Measurements from ENCODE around the gene TMEM30B. TPM values are rescaled to one million over a fixed set of nuclear protein-coding genes. Genes with fewer than 3 reads are reported as not detected.

Gene TMEM30B
- total RNA-seq (2016; rRNA removed; fragmentation: Illumina TruSeq; extraction: Trizol) (not detected in 2 replicates), polyA plus RNA-seq (2011; rRNA removed) (not detected in 2 replicates), polyA minus RNA-seq (2011; rRNA and poly(A)+ RNA removed; ENCODE audit: low replicate concordance) (0.12 TPM in 1 of 2 replicates, not detected in the other), Bru-seq, nascent RNA (percentile 13 among the genes with signal in this experiment), BruChase-seq, experiment 1, labeled RNA remaining after a 6-hour chase (percentile 14 among the genes with signal in this experiment), BruChase-seq, experiment 2, labeled RNA remaining after a 2-hour chase (not detected)
- not detected in 2 replicates for total RNA-seq (2016; cell fraction: cytosol; rRNA removed; fragmentation: Illumina TruSeq; extraction: Trizol; ENCODE audit: low read depth)
- not detected in 2 replicates for total RNA-seq (2016; cell fraction: insoluble cytoplasmic fraction; rRNA removed; fragmentation: Illumina TruSeq; extraction: Trizol)
- not detected in 2 replicates for total RNA-seq (2016; cell fraction: membrane; rRNA removed; fragmentation: Illumina TruSeq; extraction: Trizol)
- total RNA-seq (2016; cell fraction: nucleus; rRNA removed; fragmentation: Illumina TruSeq; extraction: Trizol) = not detected in 2 replicates
- polyA plus RNA-seq (2011; cell fraction: cytosol; rRNA removed) = not detected in 2 replicates
- polyA plus RNA-seq (2011; cell fraction: nucleus; rRNA removed) = not detected in 2 replicates
- polyA plus RNA-seq (2012) = not detected in 2 replicates
- polyA plus RNA-seq (2016; cell fraction: cytosol; fragmentation: Illumina TruSeq; extraction: Trizol; ENCODE audit: low read depth) = not detected in 2 replicates
- not detected in 2 replicates for polyA plus RNA-seq (2016; cell fraction: insoluble cytoplasmic fraction; fragmentation: Illumina TruSeq; extraction: Trizol; ENCODE audit: low read depth)
- not detected in 2 replicates for polyA plus RNA-seq (2016; cell fraction: membrane; fragmentation: Illumina TruSeq; extraction: Trizol; ENCODE audit: low read depth)
- polyA plus RNA-seq (2016; cell fraction: nucleus; fragmentation: Illumina TruSeq; extraction: Trizol; ENCODE audit: insufficient read depth, low read depth) = not detected in 2 replicates
- polyA minus RNA-seq (2011; cell fraction: cytosol; rRNA and poly(A)+ RNA removed) = not detected in 2 replicates
- polyA minus RNA-seq (2011; cell fraction: nucleus; rRNA and poly(A)+ RNA removed) = not detected in 2 replicates
- long read RNA-seq, experiment 1 = 0 reads
- long read RNA-seq, experiment 2 = 0 reads

- Histone ChIP-seq H3K9ac (ENCODE audit: insufficient read depth, low read depth, low read length) (no peak within 1 kb of the TSS), H3K27me3 (ENCODE audit: control insufficient read depth in 1 of 2, insufficient read depth in 2 of 2, low read length in 2 of 2) (no peaks in the 10 kb centered on the region; a peak in 1 of 5 replicates), H2AFZ (ENCODE audit: low read length) (no peak within 1 kb of the TSS), H3K9me3 (ENCODE audit: low read length) (no peaks in the 10 kb centered on the region), H3K79me2 (ENCODE audit: insufficient read depth, low read length) (no peaks in the 10 kb centered on the region), H3K36me3 (replicated peaks in 1 of 2; ENCODE audit: control insufficient read depth in 1 of 2, insufficient read depth in 2 of 2, low read length in 2 of 2) (no peaks in the 10 kb centered on the region), H4K20me1 (ENCODE audit: insufficient read depth, low read length) (no peaks in the 10 kb centered on the region), H3K4me3 (replicated peaks in 1 of 3; ENCODE audit: insufficient read depth in 1 of 3, low read depth in 2 of 3, low read length in 3 of 3) (no peak within 1 kb of the TSS), H3K4me2 (ENCODE audit: low read depth, low read length) (no peak within 1 kb of the TSS), H3K27ac (ENCODE audit: extremely low read length, insufficient read depth, low read length) (no peak within 1 kb of the TSS), H3K4me1 (ENCODE audit: insufficient read depth, low read length) (peaks cover 38% of the 10 kb centered on the region)
- DNase-seq (ENCODE audit: low spot score) (no peak), ATAC-seq (no peak), FAIRE-seq (no peak)
- TF ChIP-seq ZKSCAN8 (CRISPR knock-in tag; IDR thresholded peaks at IDR 0.05; ENCODE audit: borderline replicate concordance) (no peak), THRA (CRISPR knock-in tag; IDR thresholded peaks at IDR 0.05; ENCODE audit: borderline replicate concordance) (no peak), ZNF224 (CRISPR knock-in tag; IDR thresholded peaks at IDR 0.05) (no peak), ZNF792 (CRISPR knock-in tag; IDR thresholded peaks at IDR 0.05) (no peak)
- ChIA-PET CTCF (ENCODE audit: low intra/inter-chr PET ratio, low total read pairs) (no interaction called here), POLR2A (no interaction called here)
- in situ Hi-C loops (cut with HindIII; ENCODE audit: extremely low pct_ligation_motif_present, low pct_unique_long_range_greater_than_20kb) = loop anchor here (25.0 kb wide), 1 partner anchor 556 kb away; no protein-coding TSS in a partner anchor
- WGBS (ENCODE audit: low lambda C conversion rate) = 92% methylated on average over 30 of the region's 43 CpGs
- no TSS peak for BruUV-seq (replicated peaks)
- intact Hi-C loops (cut with micrococcal nuclease; ENCODE audit: unreplicated experiment) = no loop called here
These were observed at the start of gene TMEM30B for GRCh38 chr14:61281186-61281947. Gene TMEM30B, minus strand, starts transcription at chr14:61281338. Its CDS starts 191 bp downstream, at chr14:61281147.

Data from HepG2 (cell line).